PC-3 (cell line): ENCODE measurements around the gene PAH. TPM values are rescaled to one million over a fixed set of nuclear protein-coding genes. Genes with fewer than 3 reads are reported as not detected.

Source experiments
- ATAC-seq: fragments of 200-7000 bp; cut with Tn5 transposase; 2 replicates; pipeline ENCODE4 v1.9.1; 2020; ENCODE audit warnings: mild to moderate bottlenecking, moderate library complexity
- BruUV-seq: library from RNA; stranded (reverse); fragments of 400-500 nt; replicated peaks from 2 replicates; lab custom pipeline; 2021; lab: Mats Ljungman, UMichigan
- CTCF ChIA-PET: fragments of 300-600 bp; sonication (Branson Sonifier 250); formaldehyde crosslinking; loops from one replicate; lab custom pipeline; 2022; ENCODE audit warnings: antibody characterized with exemption; lab: Charles Lee
- POLR2A ChIA-PET: fragments of 300-600 bp; sonication (Branson Sonifier 250); formaldehyde crosslinking; loops from one replicate; lab custom pipeline; 2022; ENCODE audit warnings: antibody characterized with exemption; ENCODE audit not compliant: unreplicated experiment; lab: Charles Lee
- DNase-seq: peaks from one replicate; pipeline ENCODE4 v3.0.0-alpha.2; 2015
- H2AFZ ChIP-seq: fragments of 300-600 bp; sonication (generic); 2 replicates; pipeline ENCODE4 v1.6.0; 2016; ENCODE audit warnings: antibody characterized with exemption, low read length
- H3F3A ChIP-seq: fragments of 300-600 bp; sonication (generic); one replicate; pipeline ENCODE4 v1.6.0; 2017; ENCODE audit warnings: antibody characterized with exemption, low read length, control low read depth, mild to moderate bottlenecking; ENCODE audit not compliant: unreplicated experiment
- H3K27ac ChIP-seq: fragments of 300-600 bp; sonication (generic); 2 replicates; pipeline ENCODE4 v1.5.1; 2016; ENCODE audit warnings: mild to moderate bottlenecking, low read length
- H3K27me3 ChIP-seq: fragments of 300-600 bp; sonication (generic); 2 replicates; pipeline ENCODE4 v1.6.1; 2016; ENCODE audit warnings: low read length, mixed read lengths
- H3K36me3 ChIP-seq: fragments of 300-600 bp; sonication (generic); 2 replicates; pipeline ENCODE4 v1.6.1; 2016; ENCODE audit warnings: low read depth, mixed run types, low read length, mixed read lengths
- H3K4me1 ChIP-seq: fragments of 300-600 bp; sonication (generic); 2 replicates; pipeline ENCODE4 v1.5.1; 2016; ENCODE audit warnings: low read length; ENCODE audit not compliant: insufficient read depth
- H3K4me2 ChIP-seq: fragments of 300-600 bp; sonication (generic); 2 replicates; pipeline ENCODE4 v1.6.0; 2016; ENCODE audit warnings: low read length
- H3K4me3 ChIP-seq: fragments of 300-600 bp; sonication (generic); 2 replicates; pipeline ENCODE4 v1.5.1; 2016; ENCODE audit warnings: mild to moderate bottlenecking, low read length, mixed read lengths
- H3K79me2 ChIP-seq: fragments of 300-600 bp; sonication (generic); 2 replicates; pipeline ENCODE4 v1.6.1; 2017; ENCODE audit warnings: low read length, mixed read lengths
- H3K9ac ChIP-seq: fragments of 300-600 bp; sonication (generic); 2 replicates; pipeline ENCODE4 v1.6.0; 2016; ENCODE audit warnings: mild to moderate bottlenecking, low read length
- H3K9me2 ChIP-seq: fragments of 300-600 bp; sonication (generic); replicated peaks from 2 replicates; pipeline ENCODE4 v1.6.1; 2016; ENCODE audit warnings: mixed run types, low read length, mixed read lengths
- H3K9me3 ChIP-seq: fragments of 300-600 bp; sonication (generic); 2 replicates; pipeline ENCODE4 v1.6.1; 2016; ENCODE audit warnings: low read length, mixed read lengths
- H4K20me1 ChIP-seq: fragments of 300-600 bp; sonication (generic); 2 replicates; pipeline ENCODE4 v1.6.1; 2016; ENCODE audit warnings: low read length, mixed read lengths
- EZH2 ChIP-seq: fragments of 300-600 bp; sonication (generic); IDR thresholded peaks from one replicate; pipeline ENCODE4 v1.6.1; 2017; ENCODE audit warnings: antibody characterized with exemption, mild to moderate bottlenecking, low read length; ENCODE audit not compliant: unreplicated experiment
- EZH2phosphoT487 ChIP-seq: fragments of 300-600 bp; sonication (generic); IDR thresholded peaks from 2 replicates; pipeline ENCODE4 v1.6.1; 2018; ENCODE audit warnings: mild to moderate bottlenecking, antibody characterized with exemption, low read length, borderline replicate concordance
- intact Hi-C: fragments of 100-400 bp; cut with micrococcal nuclease; formaldehyde crosslinking; loops from 2 replicates; pipeline ENCODE4 v1.9.0; 2023
- total RNA-seq: library from RNA; depleted of rRNA; stranded (reverse); fragments of >200 nt; gene quantifications from 2 replicates; pipeline ENCODE4 v1.2.3, GENCODE V29; 2014
- TF ChIP-seq, protein P1 (sequence below): fragments of 300-600 bp; sonication (generic); conservative IDR thresholded peaks from 2 replicates; pipeline ENCODE4 v1.5.1; 2017; ENCODE audit warnings: antibody characterized with exemption, low read depth, mild to moderate bottlenecking, low read length

Gene PAH
- total RNA-seq, 1 experiment from 2014 or later = not detected

DNA sequence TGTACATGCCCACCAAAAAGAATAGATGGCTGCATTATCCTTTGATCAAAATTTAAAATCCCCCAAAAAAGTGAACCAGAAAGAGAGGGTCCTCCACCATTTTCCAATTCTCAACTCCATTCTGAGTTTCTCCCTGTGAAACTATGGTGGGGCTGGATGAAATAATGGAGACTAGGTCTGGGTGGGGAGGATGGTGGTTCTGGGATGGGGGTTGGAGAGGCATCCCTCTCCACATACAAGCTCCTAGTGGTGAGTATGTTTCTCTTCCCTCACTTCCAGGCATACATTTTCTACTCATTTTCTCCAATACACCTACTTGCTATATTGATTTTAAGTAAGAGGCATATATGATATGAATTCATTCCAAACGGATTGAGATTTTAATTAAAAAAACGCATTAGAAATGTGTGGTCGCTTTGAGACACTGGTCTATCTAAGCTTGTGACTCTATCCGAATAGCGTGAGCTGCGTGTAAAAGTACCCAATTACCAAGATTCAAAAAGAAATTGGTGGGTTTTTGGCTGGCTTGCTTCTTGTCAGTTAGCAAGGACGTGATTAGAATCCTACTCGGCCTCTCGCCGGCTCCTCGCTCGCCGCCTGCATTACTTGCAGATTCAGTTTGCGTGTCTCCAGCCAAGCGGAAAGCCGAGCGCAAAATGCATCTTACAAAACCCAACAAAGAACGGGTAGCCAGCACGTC, 43.9 kb upstream of the PAH start:
- Histone ChIP-seq H3K27ac (no peak overlapping the region), H2AFZ (no peak overlapping the region), H3K4me3 (no peak overlapping the region), H3F3A (no peaks in the 10 kb centered on the region), H4K20me1 (no peaks in the 10 kb centered on the region), H3K9ac (no peak overlapping the region), H3K27me3 (peaks cover 91% of the 10 kb centered on the region), H3K36me3 (no peaks in the 10 kb centered on the region), H3K4me2 (no peak overlapping the region), H3K4me1 (no peaks in the 10 kb centered on the region), H3K9me2 (no peaks in the 10 kb centered on the region), H3K79me2 (no peaks in the 10 kb centered on the region), H3K9me3 (peaks cover 4% of the 10 kb centered on the region; the same call in 1 of the 2 replicates)
- ChIA-PET POLR2A (no interaction called here), CTCF (no interaction called here)
- DNase-seq = no peak
- BruUV-seq = no TSS peak
- TF ChIP-seq, protein P1, sequence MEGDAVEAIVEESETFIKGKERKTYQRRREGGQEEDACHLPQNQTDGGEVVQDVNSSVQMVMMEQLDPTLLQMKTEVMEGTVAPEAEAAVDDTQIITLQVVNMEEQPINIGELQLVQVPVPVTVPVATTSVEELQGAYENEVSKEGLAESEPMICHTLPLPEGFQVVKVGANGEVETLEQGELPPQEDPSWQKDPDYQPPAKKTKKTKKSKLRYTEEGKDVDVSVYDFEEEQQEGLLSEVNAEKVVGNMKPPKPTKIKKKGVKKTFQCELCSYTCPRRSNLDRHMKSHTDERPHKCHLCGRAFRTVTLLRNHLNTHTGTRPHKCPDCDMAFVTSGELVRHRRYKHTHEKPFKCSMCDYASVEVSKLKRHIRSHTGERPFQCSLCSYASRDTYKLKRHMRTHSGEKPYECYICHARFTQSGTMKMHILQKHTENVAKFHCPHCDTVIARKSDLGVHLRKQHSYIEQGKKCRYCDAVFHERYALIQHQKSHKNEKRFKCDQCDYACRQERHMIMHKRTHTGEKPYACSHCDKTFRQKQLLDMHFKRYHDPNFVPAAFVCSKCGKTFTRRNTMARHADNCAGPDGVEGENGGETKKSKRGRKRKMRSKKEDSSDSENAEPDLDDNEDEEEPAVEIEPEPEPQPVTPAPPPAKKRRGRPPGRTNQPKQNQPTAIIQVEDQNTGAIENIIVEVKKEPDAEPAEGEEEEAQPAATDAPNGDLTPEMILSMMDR = no peak
- no peak for TF ChIP-seq EZH2phosphoT487
- TF ChIP-seq EZH2 = no peak
- intact Hi-C loops = no loop called here
- ATAC-seq = no peak

DNA sequence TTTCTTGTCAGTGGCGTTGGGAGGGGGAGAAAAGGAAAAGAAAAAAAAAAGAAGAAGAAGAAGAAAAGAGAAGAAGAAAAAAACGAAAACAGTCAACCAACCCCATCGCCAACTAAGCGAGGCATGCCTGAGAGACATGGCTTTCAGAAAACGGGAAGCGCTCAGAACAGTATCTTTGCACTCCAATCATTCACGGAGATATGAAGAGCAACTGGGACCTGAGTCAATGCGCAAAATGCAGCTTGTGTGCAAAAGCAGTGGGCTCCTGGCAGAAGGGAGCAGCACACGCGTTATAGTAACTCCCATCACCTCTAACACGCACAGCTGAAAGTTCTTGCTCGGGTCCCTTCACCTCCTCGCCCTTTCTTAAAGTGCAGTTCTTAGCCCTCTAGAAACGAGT, 42.3 kb upstream of the PAH start:
- Histone ChIP-seq H3K9ac (no peak overlapping the region), H3K27me3 (peaks cover 96% of the 10 kb centered on the region), H3K27ac (no peak overlapping the region), H3K4me2 (no peak overlapping the region), H3K9me2 (no peaks in the 10 kb centered on the region), H3K79me2 (no peaks in the 10 kb centered on the region), H3K9me3 (no peaks in the 10 kb centered on the region), H3K4me1 (no peaks in the 10 kb centered on the region), H3K4me3 (no peak overlapping the region), H2AFZ (no peak overlapping the region), H3K36me3 (no peaks in the 10 kb centered on the region), H4K20me1 (no peaks in the 10 kb centered on the region), H3F3A (no peaks in the 10 kb centered on the region)
- POLR2A ChIA-PET = no interaction called here
- intact Hi-C loops = no loop called here
- no peak for TF ChIP-seq EZH2
- TF ChIP-seq EZH2phosphoT487 = no peak
- BruUV-seq = no TSS peak
- CTCF ChIA-PET = no interaction called here
- ATAC-seq (no peak), DNase-seq (no peak)

DNA sequence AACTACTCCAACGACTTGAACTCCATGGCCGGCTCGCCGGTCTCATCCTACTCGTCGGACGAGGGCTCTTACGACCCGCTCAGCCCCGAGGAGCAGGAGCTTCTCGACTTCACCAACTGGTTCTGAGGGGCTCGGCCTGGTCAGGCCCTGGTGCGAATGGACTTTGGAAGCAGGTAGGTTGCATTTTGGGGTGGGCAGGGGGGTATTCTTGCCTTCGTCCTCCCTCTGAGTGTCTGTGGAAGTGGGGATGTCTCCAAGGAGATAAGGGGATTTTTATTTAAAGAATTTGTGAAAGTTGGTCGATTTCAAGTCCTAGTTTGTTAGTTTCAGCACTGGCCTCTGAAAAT, 41.8 kb upstream of the PAH start:
- Histone ChIP-seq H3K4me2 (no peak overlapping the region), H3K79me2 (no peaks in the 10 kb centered on the region), H4K20me1 (no peaks in the 10 kb centered on the region), H3K4me3 (no peak overlapping the region), H3K9me3 (no peaks in the 10 kb centered on the region), H3K36me3 (no peaks in the 10 kb centered on the region), H3K9ac (no peak overlapping the region), H3K9me2 (no peaks in the 10 kb centered on the region), H3K27me3 (peaks cover 96% of the 10 kb centered on the region), H2AFZ (no peak overlapping the region), H3F3A (no peaks in the 10 kb centered on the region), H3K4me1 (no peaks in the 10 kb centered on the region), H3K27ac (no peak overlapping the region)
- no peak for DNase-seq
- ChIA-PET POLR2A (no interaction called here), CTCF (no interaction called here)
- intact Hi-C loops = no loop called here
- ATAC-seq = no peak
- BruUV-seq = no TSS peak
- TF ChIP-seq EZH2 (no peak), EZH2phosphoT487 (no peak)
- TF ChIP-seq, protein P1 = no peak
